CD4-positive, alpha-beta T cell treated with Interleukin-4 for 1 hour (primary cell): ENCODE measurements around the gene INO80E.

Source experiments
- DNase-seq, 2 donors: peaks; one replicate each; pipeline ENCODE4 v3.0.0-alpha.2; 2020 to 2022

Gene INO80E

DNA sequence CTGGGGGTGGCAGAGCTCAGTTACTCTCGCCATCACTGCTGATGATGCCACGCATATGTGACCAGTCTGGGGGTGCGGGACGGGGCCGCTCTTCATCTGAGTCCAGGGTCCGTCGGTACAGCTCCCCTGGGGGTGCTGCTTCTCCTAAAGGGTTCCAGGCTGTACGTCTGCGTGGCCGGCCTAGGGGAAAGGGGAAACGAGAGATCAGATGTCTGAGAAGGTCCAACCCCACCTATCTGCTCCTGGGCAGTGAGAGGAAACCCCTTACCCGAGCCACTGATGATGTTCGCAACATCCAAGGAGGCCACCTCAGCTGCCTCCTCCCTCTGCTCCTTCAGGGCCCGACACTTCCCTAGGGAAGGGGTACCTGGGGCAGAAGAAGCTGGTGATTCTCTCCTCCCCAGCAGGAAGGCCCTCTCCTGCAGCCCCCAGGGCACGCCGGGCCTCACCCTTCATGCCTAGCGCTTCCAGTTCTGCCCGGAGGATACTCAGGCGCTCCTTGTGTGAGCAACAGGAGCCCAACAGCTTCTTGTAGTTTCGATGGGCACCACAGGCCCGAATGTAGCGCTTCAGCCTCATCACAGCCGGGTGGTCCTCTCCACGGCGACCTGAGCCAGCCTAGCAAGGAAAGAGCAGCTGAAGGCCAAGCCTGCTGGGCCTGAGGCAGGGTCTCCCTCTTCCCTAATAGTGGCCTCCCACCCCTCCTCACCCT, 2.7 kb upstream of the INO80E start:
- no peak for DNase-seq

DNA sequence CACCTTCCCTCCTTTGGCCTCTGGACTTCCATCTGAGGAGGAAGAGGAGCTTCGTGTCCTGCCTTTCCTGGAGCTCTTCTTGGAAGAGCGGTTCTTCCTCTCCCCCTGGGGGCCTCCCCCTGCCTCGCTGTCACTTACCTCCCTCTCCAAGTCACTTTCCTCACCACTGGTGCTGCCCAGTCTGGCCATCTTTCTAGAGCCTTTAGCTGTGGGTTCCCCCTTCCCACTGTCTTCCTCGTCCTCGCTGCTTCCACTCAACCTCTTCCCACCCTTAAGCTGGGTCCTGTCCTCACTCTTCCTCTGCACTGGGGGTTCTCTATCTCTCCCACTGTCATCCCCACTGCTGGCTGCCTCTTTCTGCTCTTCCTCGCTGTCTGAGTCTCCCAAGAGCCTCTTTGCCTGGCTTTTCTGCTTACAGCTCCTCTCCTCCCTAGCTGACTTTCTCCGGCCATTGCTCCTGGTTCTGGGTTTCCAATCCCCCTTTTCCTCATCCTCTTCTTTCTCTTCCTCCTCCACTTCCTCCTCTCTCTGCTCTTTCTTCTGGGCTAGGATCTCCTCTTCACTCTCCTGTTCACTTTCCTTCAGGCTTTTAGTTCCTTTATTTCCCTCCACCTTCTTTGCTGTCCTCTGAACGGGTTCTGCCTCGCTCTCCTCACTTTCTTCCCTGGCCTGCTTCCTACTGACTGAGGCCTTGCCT, 2.0 kb upstream of the INO80E start:
- no peak for DNase-seq

DNA sequence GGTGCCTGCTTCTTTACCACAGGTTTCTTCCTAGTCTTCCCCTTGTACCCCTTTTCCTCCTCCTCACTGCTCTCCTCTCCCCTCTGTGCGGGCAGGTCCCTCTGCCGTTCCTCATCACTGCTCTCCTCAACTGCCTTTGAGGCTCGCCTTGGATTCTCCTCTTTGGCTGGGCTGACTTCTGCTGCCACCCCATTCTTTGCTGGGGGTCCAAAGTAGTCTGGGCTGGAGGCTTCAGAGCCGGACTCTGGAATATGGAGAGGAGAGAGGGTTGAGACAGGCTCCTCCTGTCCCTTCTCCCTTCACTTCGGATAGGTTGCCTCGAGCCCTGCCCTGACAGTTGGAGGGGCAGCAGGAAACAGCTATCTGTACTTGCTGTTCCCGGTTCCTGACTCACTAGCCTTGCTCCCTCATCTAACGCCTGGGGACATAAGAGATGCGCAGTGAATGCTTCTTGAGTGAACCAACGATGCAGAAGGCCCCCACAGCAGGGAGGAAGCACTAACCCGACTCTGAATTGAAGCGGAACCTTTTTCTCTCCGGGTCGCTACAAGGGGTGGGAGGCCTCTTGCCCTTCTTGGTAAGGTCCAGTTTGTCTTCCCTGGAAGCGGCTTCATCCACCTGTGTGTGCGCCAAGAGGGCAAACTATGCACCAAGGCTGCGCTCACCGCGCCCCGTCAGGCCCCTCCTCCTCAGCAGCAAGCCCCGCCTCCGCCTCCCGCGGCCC, 1.3 kb upstream of the INO80E start:
- no peak for DNase-seq

DNA sequence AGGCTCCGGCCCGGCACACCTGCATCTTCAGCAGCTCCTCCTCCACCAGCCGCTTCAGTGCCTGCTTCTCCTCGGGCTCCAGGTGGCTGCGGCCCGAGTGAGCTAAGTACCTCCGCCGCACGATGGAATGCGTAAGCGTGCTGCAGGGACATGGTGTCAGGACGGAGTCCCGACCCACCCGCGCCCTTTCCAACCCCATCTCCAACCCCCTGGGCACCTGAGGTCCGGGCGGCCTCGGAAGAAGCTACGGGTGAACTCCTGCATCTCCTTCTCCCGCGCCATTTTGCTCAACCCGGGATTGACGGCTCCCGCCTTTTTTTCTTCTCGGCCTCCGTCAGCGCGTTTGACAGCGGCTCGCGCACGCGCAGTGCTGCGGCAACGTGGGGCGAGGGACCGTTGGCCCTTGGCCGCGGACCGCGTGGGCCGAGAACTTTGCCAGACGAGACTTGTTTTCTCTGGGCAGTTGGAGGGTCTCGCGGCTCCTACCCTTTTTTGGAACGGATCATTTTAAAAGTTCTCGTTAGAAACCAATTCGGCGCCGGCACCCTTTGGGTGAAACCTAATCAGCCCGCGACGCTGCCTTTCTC, 624 bp upstream of the INO80E start, which contains the start of gene HIRIP3:
HIRIP3 (minus strand) TSS at position 294 of the 587 bp plus-strand sequence; CDS start at position 282, 12 bp downstream.
- DNase-seq = peak; percentile 87 to 89

DNA sequence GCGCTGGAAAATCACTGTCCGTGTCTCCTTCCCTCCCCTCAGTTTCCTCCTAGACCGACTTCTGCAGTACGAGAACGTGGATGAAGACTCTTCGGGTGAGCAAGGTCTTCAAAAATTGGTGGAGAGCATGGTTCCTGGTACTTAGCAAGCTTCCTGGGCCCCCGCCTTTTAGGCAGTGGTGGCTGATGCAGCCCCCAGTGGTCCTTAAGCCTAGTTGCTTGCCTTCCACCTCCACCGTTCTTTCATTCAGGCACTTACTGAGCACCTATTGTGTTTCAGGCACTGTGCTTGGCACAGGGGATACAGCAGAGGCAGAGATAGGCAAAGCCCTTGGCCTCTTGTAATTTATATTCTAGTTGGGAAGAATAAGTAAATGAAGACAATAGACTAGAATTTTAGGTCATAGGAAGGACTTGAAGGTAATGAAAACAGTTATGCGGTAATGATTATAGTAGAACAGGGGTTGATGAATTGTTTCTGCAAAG, 767 bp downstream of the INO80E start:
- no peak for DNase-seq

DNA sequence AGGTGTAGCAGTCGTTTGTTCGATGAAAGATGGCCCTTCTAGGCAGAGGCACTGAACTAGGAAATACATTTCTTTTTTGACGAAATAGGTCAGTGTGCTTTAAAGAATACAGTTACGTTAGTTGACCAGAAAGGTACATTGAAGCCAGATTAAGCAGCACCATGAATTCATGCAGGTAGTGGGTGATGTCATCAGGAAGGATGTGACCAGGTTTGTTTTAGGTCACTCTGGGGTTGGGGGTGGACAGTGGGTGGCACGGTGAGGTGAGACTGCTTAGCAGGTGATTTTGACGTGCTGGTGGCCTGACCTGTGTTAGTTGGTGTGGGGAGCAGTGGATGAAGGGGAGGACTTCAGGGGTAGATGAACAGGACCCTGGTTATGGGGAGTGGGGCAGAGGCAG, 3.6 kb downstream of the INO80E start:
- DNase-seq = no peak

DNA sequence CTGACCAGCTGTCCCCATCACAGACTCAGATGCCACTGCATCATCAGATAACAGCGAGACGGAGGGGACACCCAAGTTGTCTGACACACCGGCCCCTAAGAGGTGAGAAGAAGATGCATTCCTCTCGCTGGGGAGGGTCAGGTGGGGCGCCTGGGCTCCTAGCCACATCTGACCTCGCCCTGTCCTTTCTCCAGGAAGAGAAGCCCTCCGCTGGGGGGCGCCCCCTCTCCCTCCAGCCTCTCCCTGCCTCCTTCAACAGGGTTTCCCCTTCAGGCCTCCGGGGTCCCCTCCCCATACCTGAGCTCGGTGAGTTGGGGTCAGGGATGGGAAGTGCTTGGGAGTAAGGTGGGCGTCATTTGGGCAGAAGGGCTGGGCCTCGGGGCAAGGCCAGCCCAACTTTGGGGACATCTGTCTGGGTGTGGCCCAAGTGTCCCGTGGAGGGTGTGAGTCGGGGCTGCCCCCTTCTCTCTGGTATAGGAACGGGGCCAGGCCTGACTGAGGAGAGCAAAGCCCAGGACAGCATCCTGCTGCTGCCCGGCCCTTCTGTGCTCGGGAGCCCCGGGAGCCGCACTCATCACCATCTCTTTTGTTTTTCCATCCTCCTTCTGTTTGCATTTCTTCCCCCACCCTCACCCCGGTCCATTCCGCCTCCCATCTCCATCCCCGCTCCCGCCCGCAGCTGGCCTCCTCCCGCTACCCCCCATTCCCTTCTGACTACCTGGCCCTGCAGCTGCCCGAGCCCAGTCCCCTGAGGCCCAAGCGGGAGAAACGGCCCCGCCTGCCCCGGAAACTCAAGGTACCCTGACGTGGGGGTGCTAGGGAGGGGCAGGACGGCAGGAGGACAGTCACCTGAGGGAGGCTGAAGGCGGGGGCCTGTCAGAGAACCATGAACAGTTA, 4.9 kb downstream of the INO80E start:
- no peak for DNase-seq

DNA sequence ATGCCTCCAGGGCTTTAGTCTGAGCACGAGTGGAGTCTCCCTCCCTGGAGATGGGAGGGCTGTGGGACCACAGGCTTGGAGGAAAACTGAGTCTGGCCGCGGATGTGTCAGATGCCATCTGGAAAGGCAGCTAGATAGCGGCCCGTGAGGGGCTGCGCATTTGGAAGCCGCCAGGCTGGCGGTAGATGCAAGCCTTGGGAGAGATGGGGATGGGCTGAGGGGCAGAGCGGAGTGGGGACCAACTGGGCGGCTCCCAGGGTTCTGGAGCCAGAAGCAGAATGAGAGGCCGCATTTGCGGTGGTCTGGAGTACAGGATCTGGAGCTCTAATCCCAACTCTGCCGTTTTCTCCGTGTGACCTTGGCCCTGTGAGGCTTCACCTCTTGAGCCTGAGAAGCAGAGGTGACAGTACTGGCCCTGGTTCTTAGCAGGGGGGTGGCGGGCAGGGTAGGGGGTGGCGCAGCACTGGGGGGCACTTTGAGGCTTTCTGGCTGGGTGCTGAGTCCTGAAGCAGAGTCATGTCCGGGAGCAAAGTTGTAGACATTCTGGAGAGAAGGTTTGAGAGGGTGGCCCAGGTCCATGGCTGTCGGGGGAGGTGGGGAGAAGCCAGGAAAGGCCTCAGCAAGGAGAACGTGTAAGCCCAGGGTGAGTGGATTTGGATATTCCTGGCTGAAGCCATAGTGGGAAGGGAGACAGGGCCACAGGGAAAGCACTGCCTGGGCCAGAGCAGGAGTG, 6.7 kb downstream of the INO80E start:
- no peak for DNase-seq

DNA sequence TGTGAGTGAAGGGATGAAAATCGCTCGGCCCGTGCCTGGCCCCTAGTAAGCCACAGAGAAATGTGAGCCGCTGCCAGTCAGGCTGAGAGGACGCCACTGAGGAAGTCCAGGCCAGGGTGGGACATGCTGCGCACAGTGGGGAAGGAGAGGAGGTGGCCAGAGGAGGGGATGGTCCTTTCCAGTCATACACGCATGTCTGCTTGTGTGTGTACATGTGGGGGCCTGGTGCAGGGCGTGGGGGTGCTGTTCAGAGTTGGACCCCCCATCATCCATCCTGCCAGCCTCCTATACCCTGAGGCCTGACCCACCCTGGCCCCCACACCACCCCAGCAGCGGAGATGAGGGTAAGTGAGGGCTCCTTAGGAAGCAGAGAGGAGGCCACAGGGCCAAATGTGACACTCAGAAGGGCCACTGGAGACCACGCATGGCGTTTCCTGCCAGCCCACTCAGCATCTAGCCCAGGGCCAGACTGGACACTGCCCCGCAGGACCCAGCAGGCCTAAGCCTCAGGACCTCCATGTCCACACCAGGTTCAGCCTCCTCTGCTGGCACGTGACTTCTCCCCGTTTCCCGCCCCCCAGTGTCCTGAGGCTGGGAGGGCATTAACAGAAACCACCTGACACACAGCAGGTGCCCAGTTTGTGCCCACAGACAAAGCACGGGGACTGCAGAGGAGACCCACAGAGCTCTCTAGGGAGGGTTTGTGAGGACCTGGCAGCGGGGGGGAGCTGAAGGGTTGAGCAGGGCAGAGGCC, 7.8 kb downstream of the INO80E start:
- no peak for DNase-seq

DNA sequence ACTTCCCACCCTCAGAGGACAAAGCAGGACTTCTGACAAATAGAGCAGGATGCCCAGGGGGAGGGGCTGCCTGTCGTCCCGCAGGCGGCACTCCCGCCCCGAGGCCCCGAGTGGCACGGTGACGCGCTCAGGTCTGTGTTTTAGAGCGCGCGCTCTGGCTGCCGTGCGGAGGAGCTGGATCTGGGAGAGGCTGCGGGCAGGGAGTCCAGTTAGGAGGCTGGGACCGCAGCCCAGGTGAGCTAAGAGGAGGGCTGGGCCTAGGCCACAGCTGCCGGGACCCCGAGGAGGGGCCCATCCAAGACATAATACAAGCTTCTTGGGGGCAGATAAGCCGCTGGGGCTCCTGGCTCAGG, 8.4 kb downstream of the INO80E start:
- no peak for DNase-seq

DNA sequence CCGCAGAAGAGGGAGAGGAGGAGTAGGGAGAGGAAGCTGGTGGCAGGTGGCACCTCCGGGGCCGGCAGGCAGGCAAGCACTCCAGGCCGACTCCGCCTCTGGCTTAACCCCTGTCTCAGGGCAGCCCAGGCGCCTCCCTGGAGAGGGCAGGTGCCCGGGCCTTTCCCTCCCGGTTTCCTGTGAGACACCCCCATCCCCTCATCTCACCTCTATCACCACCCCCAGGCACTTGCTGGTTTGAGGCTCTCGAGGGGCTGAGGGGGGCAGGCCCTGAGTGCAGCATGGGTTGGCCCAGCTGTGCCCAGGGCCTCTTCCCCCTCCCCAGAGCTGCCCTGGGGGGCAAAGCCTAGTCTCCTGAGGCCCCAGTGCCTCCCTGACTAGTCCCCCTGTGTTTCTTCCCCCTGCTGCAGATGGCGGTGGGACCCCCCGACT, 8.8 kb downstream of the INO80E start:
- DNase-seq = no peak

DNA sequence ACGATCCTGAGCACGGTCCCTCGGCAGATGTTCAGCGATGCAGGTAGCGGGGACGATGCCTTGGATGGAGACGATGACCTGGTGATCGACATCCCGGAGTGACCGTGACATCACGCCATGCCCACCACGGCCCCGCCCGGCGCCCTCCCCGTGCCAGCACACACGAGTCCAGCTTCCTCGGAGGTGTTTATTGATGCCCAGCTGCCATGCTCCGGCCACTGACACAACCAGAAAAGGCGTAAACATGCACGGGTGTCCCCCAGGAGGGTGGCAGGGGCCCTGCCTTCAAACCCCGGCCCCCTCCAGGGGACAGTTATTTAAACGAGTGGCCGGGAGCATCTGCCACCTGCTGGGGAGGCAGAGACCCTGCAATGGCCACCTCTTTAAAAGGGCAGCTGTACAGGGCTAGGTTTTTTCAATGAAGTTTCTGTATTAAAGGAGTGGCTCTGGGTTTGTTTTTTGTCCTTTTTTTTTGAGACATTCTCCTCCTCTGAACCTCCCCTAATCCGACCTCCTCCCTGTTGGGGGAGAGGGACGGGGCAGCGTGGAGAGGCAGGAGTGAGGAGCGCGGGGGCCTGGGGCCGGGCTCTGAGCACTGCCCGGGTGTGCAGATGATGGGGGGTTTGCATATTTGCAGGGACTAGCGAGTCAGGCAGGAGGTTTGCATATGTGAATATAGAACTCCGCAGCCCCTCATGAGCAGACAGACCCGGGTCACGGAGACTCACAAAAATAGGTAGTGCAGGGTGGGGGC, 9.5 kb downstream of the INO80E start:
- DNase-seq = peak; percentile 52

DNA sequence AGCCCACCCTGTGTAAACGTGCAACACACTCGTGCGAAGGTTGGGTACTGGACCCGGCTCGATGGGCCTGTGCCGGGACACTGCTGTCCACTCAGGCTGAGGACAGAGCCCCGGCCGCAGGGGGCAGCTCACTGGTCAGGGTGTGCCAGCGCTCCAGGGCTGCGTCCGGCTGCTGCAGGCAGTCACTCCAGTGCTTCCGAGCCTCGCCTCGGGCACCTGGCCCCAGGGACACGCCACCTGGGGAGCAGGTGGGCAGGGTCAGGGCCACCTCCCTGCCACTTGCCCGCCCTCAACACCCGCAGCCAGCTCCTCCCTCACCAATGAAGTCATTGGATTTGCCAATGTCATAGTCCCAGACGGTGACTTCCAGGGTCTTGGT, 10.0 kb downstream of the INO80E start:
- DNase-seq = no peak

DNA sequence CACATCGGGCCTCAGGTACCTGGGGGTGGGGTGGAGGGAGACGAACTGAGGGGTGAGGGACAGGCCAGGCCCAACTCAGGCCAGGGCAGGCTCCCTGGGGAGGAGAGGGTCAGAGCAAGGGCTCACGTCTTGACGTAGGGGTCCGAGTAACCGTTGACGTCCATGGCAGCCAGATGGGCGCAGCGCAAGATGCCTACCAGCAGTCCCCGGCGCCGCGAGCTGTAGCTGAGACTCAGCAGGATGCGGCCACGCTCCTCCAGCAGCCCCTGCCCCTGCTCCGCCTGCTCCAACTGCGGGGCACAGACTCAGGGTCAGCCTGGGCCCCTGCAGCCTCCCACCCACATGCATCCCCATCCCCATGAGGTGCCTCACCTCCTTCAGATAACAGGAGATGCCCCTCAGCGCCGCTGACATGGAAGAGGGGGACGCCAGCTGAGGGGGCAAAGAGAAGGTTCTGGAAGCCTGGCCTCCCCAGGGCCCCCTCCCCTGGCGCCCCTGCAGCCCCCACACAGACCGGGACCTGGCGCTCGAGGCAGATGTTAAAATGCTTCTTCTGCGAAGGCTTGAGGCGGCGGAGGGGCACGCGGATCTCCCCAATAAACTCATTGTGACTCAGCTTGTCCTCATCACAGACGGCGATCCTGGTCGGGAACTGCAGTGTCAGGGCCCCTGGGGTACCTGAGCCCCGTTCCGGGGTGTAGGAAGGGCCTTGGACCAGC, 10.8 kb downstream of the INO80E start:
- DNase-seq = no peak

DNA sequence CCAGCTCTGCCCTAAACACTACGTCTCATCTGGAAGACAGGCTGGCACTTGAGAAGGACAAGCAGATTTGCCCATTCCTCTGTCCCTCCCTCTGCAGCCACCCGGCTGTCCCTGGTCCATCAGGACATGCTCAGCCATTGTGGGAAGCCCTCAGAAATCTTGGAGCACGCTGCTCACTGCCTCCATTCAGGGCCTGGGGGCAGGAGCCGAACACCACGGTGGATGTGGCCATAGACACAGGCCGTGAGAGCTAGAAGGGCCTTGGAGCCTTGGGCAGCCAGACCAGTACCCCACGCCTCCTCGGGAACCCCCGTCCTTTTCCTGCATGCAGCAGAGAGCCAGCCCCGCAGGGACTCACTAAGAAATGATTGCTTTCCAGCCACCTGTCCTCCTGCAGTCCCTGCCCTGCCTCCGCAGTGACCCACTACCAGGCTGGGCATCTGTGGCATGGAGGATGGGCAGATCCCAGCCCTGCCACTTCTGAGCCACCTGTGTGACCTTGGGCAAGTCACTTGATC, 11.4 kb downstream of the INO80E start:
- no peak for DNase-seq

DNA sequence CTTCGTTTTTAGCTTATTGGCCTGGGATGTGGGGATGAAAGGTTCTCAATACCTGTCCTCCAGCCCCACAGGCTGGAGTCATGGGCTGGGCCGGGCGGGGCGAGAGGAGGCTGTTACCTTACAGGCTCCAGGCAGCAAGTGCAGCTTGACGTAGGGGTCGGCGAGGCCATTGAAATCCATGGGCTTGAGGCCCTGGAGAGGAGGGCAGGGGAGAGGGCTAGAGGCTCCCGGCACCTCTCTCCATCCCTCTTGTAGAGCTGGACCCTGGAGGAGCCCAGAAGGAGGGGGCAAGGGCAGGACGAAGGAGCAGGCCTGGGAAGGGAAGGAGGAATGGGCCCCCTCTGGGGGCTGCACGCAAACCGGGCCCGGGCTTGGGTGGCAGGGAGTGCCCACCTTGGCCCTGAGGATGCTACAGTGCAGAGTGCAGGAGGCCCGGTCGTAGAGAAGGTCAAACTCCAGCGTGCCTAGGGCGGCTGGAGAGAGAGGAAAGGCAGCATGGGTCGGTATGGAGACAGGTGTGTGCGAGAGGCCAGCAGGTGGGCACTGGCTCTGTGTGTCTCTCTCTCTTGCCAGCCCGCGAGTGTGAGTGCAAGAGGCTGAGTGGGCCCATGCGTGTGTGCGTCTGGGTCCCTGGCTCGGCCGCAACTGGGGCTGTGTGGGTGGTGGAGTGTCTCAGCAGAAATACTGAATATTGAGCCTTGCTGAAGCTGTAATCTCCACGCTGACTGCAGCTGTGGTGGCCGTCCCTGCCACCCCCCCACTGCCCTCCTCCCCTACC, 13.2 kb downstream of the INO80E start:
- no peak for DNase-seq

DNA sequence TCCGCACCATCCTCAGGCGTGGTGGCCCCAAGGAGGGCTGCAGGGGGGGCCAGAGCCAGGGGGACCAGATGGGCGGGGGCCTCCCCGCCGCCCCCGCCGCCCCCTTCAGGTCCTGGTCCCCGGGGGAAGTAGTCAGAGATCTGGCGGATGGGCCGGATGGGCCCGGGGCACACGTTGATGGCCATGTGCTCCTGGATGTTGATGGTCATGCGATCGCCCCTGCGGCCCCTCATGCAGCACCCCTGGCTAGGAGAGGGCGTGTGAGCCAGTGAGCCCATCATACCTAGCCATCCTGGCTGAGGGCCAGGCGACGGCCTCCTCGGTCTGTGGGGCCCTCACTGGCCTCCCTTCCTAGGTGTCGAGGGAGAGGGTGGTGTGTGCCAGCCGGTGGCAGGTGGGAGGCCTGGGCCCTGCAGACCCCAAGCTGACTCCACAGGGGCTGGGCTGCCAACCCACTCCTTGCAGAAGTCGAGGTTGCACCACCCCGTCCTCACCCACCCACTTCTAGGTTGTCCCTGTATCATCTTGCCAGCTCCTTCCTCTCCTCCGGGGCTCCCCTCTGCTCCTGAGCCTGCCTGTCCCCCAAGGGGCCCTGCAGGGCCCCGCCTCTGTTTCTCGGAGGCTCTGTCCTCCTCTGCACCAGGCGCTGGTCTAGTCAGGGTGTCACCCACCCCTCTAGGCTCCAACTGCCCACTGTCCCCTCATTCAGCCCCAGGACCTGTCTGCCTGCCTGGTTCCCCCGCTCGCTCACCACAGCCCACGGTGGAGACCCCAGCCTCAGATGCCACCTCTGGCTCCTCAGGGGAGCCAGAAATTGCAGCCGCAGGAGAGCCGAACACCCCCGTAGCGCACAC, 14.2 kb downstream of the INO80E start:
- DNase-seq = no peak
